ENCODE data around the gene PPP1R36. TPM values are rescaled to one million over a fixed set of nuclear protein-coding genes. Genes with fewer than 3 reads are reported as not detected.

PPP1R36 gene
- total and polyA plus RNA-seq, 2 of the 4 experiments (the other 2 are of a cell fraction), result 0.15 to 0.54 TPM

DNA sequence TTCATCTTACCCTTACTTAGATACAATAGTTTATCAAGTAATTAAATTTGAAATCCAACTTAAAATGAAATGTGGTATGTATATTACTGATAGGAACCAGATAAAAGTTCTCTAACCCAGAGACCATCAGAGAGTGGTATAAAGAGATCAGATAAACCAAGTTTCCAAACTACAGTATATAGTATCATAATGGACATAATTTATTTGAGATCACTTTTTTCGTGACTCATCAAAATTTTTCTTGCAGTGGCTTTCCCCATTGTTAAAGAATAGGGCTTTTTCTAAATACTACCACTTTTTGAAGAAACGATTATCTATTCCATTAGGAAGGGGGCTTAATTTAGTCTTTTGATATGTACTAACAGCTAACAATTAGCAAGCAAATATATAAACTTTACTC is 24.4 kb upstream of the PPP1R36 start:
- no CpG with 5 or more reads among the region's 2 CpGs for WGBS, 2 experiments (ENCODE audit: extremely low coverage in 2 of 2, insufficient read length in 1 of 2)
- no peaks in the 10 kb centered on the region for H3K9me3 ChIP-seq (ENCODE audit: control insufficient read depth, insufficient read depth, low read length)
- peaks cover 28% of the 10 kb centered on the region for H4K20me1 ChIP-seq (ENCODE audit: insufficient read depth, low read length)
- no peak overlapping the region for H3K23ac ChIP-seq (ENCODE audit: low read depth, low read length)
- H3K4ac ChIP-seq (ENCODE audit: low read depth, low read length), result no peak overlapping the region
- dilution Hi-C loops (cut with HindIII; ENCODE audit: low sequenced_read_pairs, unreplicated experiment), result no loop called here
- H3K14ac ChIP-seq (replicated peaks; ENCODE audit: low read depth, low read length), result no peak overlapping the region
- peaks cover 27% of the 10 kb centered on the region for H3K36me3 ChIP-seq (ENCODE audit: control insufficient read depth, insufficient read depth, low read length)
- ATAC-seq (ENCODE audit: low read depth), result no peak
- no peak overlapping the region for H3K4me3 ChIP-seq (ENCODE audit: insufficient read depth, low read depth, low read length)
- H4K8ac ChIP-seq (ENCODE audit: low read depth in 2 of 2, low read length in 2 of 2), result no peak overlapping the region
- ChIA-PET POLR2A (ENCODE audit: unreplicated experiment) (no interaction called here), CTCF (no interaction called here)
- H3K4me2 ChIP-seq (ENCODE audit: low read depth, low read length), result no peak overlapping the region
- H2BK15ac ChIP-seq (ENCODE audit: low read depth, low read length), result no peak overlapping the region
- H3K4me1 ChIP-seq (ENCODE audit: control insufficient read depth, insufficient read depth, low read length), result peaks cover 3% of the 10 kb centered on the region; the same call in 1 of the 2 replicates
- H3K79me1 ChIP-seq (ENCODE audit: low read depth in 1 of 2, low read length in 2 of 2), result peaks cover 33 to 54% of the 10 kb centered on the region in 2 experiments
- H2BK20ac ChIP-seq (ENCODE audit: low read depth, low read length), result no peak overlapping the region
- H4K5ac ChIP-seq (ENCODE audit: low read depth, low read length), result no peak overlapping the region
- H2AK9ac ChIP-seq (replicated peaks; ENCODE audit: low read depth, low read length, poor library complexity), result no peak overlapping the region
- no peak for DNase-seq
- no peak overlapping the region for H2AK5ac ChIP-seq (ENCODE audit: low read depth, low read length)
- no peaks in the 10 kb centered on the region for H3K27me3 ChIP-seq (ENCODE audit: control insufficient read depth, insufficient read depth, low read length)
- no peak overlapping the region for H2BK120ac ChIP-seq (ENCODE audit: low read depth, low read length)
- no peak overlapping the region for H2AFZ ChIP-seq (replicated peaks; ENCODE audit: low read length, poor library complexity)
- intact Hi-C loops (cut with micrococcal nuclease), result no loop called here
- in situ Hi-C loops (cut with MboI; ENCODE audit: low sequenced_read_pairs), result loop anchor here (25.0 kb wide), 1 partner anchor 387 kb away; the partner anchor contains the start of gene CHURC1
- BruUV-seq (replicated peaks), result no TSS peak
- H3K9ac ChIP-seq (ENCODE audit: low read depth, low read length), result no peak overlapping the region
- no peak overlapping the region for H3K56ac ChIP-seq (ENCODE audit: extremely low read depth, insufficient read depth, low read length)
- H2BK5ac ChIP-seq (ENCODE audit: low read depth, low read length, poor library complexity, severe bottlenecking), result no peak overlapping the region
- H3K27ac ChIP-seq (ENCODE audit: insufficient read depth, low read length), result no peak overlapping the region
- TF ChIP-seq MAZ (IDR thresholded peaks at IDR 0.05; ENCODE audit: borderline replicate concordance, low read depth, low read length) (no peak), BHLHE40 (IDR thresholded peaks at IDR 0.05; ENCODE audit: low read depth, low read length) (no peak), CEBPB (IDR thresholded peaks at IDR 0.05; ENCODE audit: low read depth, low read length) (no peak), RAD21 (IDR thresholded peaks at IDR 0.05; ENCODE audit: low read length) (no peak), NFE2L2 (IDR thresholded peaks at IDR 0.05; ENCODE audit: low read depth, low read length) (peak; percentile 60), MAFK (IDR thresholded peaks at IDR 0.05; ENCODE audit: low read depth, low read length) (no peak)
- H3K9me1 ChIP-seq (ENCODE audit: insufficient read depth, low read length), result peaks cover 9% of the 10 kb centered on the region
- no peak overlapping the region for H4K91ac ChIP-seq (ENCODE audit: insufficient read depth, low read depth, low read length)
- no peak overlapping the region for H3K18ac ChIP-seq (ENCODE audit: low read depth, low read length)
